Stimulated activated CD4-positive, alpha-beta T cell treated with anti-CD3 and anti-CD28 coated beads, TNF-alpha, amount 100 ng/mL, for 4 hours (primary cell): ENCODE results near the gene OSM.
"Not testable (repeated sequence)": the region's sequence is repeated elsewhere in the genome, so short reads cannot be mapped to it uniquely, and the experiment has no call there.

ENCODE experiments used
- DNase-seq, 3 experiments: peaks; one replicate each; pipeline ENCODE4 v3.0.0-alpha.2; 2020; ENCODE audit warnings: low read depth in 3 of 3

Gene OSM

DNA sequence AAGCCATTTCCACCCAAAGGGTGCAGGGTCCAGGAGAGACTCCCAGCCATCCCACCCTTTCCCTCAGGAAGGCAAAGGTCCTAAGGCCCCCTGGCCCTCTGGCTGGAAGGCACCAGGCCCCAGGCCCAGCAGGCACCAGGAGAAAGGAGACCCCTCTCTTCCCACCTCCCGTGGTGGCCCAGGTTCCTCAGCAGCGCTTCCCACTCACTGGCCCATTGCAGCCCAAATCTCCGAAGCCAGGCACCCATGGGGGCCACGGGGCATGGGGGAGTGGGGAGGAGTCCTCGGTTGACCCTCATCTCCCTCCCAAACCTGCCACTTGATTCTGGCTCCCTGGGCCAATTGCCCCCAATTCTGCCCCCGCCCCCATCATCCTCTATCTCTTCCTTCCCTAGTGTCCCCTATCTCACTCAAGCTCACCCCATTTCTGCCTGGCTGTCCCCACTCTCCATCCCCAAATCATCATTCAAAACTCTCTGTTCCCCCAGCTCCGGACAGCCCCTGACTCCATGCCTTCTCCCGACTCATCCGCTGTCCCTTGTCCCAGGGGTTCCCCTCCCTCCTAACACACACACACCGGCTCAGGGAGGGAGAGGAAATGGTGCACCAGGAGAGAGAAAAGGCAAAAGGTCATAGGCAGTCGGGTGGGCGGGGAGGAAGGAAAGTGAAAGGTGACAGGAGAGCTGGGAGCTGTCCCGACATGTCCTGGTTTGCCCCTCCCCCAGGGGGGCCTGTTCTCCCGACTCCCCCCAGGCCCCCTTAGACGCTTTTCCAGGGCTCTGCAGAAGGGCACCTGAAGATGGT, 21.3 kb downstream of the OSM start:
- DNase-seq = no peak

DNA sequence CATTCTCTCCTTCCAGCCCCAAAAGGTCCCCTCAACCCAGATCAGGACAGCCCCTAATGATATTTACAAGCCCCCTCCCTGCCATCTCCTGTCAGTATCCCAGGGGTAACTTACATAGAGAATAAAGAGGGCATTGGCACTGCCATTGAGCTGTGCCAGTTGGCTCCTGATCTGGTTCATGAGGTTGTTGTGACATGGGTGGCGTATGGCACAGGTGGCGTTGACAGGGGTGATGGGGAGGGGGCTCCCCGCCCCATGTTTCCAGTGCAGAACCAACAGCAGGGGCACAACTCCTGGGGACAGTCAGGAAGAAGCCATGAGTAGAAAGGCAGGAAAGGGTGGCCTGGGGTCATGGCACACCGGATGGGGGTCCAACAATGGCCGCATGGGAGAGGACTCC, 22.0 kb downstream of the OSM start:
- DNase-seq = no peak

DNA sequence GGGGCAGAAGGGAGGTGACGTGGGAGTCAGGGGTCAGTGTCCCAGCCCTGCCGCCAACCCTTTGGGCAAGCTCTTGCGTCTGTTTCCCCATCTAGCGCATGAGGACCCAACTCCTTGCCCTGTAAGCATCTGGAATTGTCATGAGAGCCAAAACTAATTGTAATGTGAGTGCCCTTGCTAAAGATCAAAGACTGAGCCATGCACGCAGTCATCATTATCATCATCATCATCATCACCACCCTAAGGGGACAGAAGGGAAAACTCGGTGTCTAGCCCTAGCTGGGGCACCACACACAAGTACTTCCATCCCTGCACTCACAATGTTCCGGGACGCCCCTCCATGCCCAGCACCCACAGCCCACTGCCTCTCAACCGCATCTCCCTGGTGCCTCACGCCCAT, 22.6 kb downstream of the OSM start:
- no peak for DNase-seq

DNA sequence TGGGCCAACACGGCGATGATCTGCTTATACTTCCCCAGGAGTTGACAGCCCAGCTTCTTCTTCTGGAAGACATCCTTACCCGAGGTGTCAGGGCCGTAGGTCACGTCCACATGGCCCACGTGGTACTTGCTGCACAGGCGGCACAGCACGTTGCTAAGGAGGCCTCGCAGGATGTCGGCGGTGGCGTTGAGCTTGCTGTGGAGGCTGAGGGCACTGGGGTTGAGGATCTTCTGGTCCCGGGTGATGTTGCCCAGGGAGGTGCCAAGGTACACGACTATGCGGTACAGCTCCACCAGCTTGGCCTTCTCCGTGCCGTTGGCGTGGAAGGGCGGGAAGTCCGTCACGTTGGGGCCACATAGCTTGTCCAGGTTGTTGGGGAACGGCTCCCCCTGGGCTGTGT, 23.0 kb downstream of the OSM start:
- no peak for DNase-seq

DNA sequence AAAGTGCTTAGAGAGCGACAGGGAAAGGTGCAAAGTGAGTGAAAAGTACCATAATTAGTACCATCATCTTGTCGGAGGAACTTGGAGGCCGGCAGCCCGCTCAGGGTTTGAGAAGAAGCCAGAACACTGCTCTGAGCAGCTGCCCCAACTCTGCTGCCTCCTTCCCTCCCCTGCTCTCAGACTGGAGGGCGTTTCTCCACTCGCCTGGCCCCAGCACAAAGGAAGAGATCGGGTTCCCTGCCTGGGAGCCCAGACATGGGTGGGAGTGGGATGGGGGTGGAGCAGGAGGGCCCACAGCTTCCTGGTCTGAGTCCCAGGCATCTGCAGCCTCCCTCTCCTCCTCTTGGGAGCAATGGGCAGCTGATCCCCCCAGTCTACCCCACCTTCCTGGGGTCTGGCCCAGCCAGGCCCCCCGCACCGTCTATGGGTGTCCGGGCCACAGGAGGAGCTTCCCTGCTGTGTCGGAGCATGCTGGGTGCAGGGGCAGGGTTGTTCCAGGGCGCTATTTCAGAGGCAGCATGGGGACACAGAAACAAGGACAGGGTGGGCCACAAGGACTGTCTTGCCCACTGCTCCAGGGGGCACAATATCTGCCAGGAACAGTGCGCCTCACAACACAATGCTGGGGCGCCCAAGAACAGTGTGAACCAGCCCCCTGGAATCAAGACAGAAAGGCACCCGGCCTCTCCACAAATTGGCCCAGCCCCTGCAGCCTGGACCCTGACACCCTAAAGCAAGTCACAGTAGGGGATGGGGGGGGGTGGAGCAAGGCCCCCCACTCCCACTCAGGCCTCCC, 24.9 kb downstream of the OSM start:
- no peak for DNase-seq

DNA sequence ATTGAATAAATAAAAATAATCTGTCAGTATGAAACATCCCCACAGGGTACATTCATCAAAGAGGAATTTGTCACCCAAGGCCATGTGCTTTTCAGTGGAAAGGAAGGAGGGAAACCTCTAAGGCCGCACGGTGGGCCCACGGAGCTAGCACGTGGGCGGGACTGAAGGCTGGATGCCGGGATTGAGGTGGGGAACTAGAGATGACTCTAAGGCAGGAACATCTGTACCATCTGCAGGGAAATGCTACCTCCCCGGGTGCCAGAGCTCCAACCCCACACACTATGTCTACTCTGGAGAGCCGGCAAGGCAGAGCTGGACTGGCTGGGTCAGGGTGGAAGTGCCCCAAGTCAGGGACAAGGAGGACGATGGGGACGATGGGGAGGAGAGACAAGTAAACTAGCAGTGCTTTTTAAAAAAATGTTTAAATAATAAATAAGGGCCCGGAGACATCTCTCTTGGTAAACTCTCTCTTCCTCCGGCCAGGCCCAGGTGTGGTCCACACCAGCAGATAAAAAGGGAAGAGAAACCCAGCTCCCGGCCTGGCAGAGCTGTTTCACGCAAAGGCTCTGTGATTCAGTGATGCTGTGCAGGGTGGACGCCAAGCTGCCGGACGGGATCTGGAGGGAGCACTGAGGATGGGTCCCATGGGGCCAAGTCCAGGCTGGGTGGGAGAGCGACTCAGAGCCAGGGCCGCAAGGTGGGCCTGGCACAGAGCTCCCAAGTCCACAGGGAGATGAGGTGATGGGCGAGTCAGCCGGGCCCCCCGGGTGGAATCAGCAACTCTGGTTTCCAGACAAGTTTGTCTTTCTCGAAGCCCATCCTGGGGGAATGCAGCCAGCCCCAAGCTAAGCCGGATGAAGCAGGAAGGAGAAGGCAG, 25.9 kb downstream of the OSM start:
- no peak for DNase-seq

DNA sequence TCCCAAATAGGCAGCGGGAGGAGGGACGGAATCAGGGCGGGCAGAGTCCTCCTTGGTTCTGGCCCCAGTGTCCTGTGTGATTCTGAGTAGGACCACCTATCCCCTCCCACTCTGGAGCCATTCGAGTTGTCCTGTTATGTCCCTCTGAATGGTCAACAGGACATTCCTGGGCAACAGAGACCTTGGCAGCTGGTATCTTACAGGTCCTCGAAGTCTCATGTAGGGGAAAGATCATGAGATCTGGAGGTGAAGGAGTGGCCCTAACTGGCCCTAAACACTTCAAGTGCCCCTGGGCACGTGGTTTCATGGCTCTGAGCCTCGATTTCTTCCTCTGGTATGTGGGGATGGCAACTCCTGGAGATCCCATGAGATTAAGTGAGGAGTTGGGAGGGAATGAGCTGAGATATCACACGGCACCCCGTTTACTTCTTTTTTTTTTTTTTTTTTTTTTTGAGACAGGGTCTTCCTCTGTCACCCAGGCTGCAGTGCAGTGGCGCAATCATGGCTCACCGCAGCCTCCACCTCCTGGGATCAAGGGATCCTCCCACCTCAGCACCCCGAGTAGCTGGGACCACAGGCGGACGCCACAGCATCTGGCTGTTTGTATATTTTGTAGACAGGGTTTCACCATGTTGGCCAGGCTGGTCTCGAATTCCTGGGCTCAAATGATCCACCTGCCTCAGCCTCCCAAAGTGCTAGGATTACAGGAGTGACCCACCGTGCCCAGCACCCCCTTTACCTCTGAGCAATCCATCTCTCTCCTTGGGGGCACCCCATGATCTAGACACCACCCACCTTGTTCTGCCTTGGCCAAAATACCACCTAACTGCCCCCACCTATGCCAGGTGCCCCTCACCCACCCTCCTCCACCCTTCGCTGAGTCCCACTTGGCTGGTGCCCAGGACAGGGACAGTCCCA, 26.9 kb downstream of the OSM start:
- DNase-seq = no peak

DNA sequence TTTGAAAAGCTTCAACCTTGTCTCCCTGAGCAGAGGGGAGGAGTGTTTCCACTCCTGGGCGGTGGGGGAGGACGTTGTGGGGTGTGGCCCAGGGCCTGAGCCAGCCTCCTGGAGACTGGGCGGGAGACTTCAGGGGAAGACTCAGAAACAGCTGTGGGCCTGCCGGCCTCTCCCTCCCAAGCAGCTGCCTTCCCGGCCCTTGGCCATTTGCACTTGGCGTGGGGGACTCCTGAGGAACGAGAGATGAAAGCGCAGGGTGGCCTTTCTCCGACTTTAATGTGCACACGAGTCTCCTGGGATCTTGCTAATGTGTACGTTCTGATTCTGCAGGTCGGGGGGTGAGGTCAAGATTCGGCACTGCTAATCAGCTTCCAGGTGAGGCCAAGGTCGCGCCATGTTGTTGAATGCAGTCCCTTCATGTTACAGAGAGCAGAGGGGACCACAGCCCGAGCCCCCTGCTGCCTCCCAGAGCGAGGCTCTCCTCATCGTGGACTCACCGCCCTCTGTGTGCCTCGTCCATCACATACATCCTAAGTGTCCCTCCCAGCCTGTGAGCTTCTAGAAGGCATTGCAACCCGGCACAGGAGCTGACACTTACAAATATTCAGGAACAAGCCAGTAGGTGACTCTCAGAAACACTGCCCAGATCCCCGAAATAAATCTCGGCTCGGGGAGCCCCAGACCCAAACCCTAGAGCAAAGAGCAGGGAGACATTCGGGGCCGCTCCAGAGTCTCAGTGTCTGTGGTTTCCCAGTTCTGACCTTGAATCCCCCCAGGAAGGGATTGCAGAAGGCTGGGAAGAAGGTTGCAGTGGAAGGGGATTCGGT, 27.8 kb downstream of the OSM start:
- DNase-seq = no peak

DNA sequence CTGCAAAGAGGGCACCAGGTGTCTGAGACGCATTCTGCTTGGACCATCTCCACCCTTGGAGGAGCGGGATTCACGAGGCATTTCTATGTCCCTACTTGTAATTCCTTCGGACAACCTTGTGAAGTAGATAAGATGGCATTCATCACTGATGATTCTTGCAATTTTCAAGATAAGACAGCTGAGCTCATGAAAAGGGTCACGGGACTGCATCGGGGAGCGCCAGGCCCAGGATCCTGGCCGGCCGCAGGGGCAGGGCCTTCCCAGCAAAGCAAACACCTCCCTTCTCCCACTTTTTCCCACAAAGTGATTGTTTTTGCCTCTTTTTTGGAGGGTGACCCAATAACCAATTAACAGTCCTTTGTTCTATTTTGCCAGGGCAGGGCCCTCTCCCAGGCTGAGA, 28.5 kb downstream of the OSM start:
- no peak for DNase-seq

DNA sequence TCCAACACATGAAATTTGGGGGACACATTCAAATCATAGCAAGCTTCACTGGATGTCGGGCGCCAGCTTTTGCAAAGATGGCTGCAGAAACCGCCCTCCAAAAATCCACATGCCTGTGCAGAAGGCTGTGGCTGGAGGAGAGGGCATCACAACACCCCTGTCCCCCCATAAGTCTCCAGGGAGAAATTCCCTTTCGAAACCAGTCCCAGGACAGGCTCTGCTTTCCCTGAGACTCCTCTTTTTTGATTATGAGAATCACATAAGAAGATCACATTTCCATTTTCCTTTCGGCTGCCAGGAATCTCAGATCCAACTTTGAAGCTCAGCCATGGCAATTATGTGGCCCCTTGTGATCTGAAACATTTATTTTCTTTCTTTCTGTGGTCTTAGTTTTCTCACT, 29.8 kb downstream of the OSM start:
- DNase-seq = no peak

DNA sequence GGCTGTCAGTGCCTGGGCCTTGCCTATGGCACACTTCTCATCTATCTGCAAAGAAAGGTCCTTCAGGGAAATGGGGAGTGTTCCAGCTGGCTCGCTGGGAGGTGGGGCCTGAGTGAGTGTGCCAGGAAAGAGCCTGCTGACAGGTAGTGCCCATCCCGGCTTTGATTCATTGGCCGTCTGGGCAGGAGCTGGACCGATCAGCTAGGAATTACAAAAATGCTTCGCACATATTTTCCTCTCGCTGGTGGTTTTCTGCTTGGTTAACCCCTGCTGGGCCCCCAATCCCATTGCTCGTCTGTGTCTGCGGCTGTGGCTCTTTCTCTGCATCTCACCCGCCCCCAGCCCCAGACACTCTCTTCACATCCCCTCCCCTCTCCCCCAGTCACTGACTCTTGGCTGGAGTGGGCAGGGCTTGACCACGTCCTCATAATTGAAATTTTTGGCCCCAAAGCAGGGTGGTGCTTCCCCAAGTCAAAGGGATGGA, 30.9 kb downstream of the OSM start:
- no peak for DNase-seq

DNA sequence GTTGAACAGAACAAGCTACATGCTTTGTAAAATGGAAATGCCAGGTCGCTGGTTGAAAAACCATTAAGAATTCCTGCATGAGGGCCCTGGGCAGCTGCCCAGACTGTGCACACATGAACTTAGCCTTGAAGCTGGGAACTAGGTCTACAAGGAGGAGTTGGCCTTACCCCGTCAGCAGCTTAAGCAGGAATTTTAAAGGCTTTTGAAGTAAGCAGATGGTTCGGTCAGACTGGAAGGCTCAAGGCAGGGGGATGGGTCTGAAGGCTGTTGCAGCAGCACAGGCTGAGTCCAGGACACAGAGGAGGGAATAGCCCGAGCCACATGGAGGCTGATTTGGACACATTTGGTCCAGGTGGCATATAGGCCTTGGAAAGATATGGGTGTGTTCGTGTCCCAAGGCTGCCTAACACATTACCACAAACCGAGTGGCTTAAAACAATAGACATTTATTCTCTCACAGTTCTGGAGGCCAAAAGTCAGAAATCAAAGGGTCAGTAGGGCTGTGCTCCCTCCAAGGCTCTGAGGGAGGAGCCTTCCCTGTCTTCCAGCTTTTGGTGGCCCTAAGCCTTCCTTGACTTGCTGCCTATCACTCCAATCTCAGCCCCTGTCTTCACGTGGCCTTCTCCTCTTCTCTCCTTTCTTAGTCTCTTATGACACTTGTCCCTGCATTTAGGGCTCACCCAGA, 31.7 kb downstream of the OSM start:
- no peak for DNase-seq

DNA sequence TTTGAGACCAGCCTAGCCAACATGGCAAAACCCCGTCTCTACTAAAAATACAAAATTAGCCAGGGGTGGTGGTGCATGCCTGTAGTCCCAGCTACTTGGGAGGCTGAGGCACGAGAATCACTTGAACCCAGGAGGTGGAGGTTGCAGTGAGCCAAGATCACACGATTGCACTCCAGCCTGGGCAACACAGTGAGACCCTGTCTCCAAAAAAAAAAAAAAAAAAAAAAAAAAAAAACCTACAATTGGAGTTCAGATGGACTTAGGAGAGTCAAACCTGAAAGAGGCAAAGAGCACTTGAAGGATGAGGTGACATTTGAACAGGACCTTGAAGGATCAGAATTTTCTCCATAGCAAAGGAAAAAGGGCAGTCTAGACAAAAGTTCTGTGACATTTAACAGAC, 32.3 kb downstream of the OSM start:
- not testable (repeated sequence) for DNase-seq

DNA sequence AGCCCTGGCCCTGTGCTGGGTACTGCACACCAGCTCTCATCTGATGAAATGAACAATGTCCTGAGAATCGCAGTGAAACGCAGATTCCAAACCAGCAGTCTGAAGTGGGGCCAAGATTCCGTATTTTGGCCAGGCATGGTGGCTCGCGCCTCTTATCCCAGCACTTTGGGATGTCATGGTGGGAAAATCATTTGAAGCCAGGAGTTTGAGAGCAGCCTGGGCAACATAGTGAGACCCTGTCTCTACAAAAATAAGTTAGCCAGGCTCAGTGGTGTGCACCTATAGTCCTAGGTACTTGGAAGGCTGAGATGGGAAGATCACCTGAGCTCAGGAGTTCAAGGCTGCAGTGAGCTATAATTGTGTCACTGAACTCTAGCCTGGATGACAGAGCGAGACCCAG, 33.1 kb downstream of the OSM start:
- no peak for DNase-seq

DNA sequence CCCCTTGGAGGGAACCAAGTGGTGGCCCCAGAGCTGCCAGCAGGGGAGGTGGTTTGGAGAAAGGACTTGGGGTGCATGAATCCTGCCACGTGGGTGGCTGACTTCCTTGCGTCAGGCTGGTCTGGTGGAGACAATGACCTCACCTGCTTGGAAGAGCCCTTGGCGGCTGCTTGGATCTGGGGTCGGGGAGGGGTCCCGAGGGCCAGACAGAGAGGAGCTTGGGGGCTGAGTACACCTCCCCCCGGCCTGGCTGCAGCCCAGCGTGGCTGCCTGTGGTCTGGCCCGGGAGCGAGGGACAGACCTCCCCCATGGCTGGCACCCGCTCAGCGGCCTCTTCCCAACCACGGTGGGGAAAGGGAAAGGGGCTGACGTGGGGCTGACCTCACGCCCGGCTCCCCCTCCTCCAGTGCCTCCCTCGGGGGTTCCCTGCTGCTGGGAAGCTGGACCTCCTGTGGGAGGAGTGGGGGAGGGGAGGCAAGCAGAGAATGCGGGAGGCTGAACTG, 33.9 kb downstream of the OSM start:
- no peak for DNase-seq

DNA sequence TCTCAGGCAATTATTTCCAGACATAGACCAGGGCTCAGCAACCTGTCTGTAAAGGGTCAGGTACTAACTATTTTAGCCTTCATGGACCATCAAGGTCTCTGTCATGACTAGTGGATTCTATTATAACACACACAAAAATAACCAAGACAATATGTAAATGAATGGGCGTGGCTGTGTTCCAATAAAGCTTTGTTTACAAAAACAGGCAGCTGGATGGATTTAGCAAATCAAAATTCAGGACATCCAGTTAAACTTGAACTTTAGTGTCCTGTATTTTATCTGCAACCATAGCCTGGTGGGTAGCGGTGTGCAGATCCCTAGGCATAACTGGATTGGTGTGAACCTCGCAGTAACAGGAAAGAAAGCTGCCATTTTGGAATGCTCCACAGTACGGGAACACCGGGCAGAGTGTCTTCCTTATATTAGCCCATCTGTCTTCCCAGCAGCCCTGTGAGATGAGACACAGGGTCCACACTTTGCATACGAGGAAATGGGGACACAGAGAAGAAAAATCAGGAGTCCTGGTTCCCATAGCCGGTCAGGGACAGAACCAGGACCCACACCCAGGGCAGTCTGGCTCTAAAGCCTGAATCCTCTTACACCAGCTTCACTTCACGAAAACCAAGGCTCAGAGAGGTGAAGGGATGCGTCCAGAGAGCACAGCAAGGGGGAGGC, 35.7 kb downstream of the OSM start:
- DNase-seq = no peak

DNA sequence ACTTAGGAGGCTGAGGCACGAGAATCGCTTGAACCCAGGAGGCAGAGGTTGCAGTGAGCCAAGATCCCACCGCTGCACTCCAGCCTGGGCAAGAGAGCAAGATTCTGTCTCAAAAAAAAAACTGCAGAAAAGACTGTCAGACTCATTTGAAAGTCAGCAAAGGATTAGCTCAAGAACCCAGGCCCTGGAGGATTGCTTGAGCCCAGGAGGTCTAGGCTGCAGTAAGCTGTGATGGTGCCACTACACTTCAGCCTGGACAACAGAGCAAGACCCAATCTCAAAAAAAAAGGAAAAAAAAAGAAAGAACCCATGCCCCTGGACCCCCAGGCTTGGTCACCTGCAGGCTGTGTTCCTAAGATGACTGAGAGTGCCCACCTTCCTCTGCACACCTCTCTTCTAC, 36.3 kb downstream of the OSM start:
- no peak for DNase-seq

DNA sequence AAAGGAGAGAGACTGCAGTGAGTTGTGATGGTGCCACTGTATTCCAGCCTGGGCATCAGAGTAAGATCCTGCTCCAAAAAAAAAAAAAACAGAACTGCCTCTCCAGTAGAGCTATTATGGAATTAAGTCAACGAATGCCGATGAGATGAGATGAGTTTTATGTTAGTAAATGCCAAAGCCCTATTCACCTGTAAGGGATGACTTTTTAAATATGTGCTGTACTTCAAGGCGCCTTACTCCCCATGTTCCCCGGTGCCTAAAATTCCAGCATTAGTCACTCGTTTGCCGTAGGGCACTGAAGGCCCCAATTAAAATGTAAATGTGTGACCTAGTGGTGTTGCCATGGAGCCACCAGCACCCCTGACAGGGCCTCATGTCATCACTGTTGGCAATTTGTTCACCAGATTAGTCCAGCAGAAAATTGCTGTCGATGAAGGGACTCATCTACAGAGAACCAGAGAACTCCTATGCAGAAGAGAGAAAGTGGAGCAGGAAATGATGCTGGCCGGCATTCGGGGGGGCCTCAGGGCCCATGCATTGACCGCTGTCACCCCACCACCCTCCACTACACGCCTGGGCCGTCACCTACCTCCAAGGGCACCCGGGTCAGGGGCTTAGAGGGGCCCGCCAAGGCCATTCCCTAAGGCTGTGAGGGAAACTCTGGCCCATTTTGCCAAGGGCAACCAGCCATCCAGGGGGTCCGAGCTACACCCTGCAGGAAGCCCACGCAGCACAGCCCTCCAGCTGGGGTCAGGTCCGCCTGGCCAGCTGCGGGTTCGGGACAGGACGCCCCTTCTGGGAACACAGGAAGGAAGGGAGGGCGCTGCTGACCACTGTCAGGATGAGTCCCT, 37.9 kb downstream of the OSM start:
- DNase-seq = no peak
